Middle frontal gyrus (tissue), 1 donor: ENCODE data around the gene SRP68.

ENCODE experiments used
- DNase-seq: peaks from one replicate; pipeline ENCODE4 v3.0.0-alpha.2; 2015; ENCODE audit warnings: low spot score; ENCODE audit errors: extremely low spot score

The SRP68 gene

DNA sequence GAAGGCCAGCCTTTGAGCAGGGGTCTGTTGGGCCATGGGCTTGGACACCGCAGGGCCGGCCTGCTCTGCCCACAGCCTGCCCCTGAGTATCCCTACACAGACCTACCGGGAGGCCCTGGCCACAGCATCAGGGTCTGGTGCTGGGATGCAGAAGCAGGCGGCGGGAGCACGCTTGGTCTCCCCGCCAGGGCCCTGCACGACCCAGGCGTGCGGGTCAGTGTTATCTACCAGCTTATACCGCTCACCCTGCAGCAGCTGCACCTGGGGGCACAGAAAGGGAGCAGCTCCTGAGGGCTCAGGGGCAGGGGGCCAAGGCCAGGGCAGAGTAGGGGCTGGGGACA lies 54.0 kb downstream of the SRP68 start:
- DNase-seq: no peak

DNA sequence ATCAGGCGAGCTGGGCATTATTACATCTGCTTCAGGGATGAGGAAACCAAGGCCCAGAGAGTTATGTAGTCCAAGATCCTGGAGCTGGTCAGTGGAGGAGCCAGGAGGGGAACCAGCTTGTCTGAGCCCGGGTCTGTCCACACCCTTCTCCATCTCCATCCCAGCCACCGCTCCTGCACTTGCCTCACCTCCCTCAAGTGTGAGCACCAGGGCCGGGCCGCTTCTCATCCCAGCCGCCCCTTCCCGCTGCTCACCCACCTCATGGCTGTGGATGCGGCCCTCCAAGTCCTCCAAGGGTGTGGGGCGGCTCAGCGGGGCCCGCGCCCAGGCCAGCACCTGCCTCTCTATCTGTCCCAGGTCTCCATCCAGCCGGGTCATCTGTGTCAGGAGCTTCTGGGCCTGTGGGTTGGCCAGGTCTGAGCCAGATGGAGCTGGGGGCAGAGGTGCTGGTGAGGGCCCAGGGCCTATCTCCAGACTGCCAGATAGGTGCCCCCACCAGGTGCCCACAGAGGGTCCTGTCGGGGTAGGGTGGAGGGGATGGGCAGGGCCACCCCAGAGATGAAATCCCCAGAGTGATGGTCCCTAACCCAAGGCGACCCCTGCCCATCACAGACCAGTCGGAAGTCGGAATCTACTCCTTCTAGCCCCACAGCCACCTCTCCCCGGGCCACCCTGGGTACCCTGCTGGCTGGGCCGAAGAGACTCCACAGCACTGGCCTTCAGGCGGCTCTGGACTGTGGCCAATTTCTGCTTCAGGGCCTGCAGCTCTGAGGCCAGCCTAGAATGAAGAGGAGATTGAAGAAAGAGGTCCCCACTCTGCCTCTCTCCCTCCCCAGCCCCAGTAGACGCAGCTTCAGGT lies 54.6 kb downstream of the SRP68 start:
- no peak for DNase-seq

DNA sequence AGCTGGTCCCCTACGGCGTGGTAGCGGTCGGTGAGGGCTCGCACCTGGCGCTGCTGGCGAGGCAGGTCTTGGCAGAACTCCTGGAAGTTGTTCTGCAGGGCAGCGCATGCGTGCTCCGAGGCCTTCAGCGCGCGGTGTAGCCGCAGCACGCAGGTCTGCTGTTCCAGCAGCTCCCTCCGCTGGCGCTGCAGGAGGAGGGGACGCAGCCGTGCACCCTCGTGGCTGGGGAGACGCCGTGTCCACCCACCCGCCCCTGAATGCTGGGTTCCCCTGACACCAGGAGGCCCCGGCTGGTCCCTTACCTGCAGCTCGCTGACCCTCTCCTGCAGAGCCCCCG lies 57.4 kb downstream of the SRP68 start:
- DNase-seq: no peak

DNA sequence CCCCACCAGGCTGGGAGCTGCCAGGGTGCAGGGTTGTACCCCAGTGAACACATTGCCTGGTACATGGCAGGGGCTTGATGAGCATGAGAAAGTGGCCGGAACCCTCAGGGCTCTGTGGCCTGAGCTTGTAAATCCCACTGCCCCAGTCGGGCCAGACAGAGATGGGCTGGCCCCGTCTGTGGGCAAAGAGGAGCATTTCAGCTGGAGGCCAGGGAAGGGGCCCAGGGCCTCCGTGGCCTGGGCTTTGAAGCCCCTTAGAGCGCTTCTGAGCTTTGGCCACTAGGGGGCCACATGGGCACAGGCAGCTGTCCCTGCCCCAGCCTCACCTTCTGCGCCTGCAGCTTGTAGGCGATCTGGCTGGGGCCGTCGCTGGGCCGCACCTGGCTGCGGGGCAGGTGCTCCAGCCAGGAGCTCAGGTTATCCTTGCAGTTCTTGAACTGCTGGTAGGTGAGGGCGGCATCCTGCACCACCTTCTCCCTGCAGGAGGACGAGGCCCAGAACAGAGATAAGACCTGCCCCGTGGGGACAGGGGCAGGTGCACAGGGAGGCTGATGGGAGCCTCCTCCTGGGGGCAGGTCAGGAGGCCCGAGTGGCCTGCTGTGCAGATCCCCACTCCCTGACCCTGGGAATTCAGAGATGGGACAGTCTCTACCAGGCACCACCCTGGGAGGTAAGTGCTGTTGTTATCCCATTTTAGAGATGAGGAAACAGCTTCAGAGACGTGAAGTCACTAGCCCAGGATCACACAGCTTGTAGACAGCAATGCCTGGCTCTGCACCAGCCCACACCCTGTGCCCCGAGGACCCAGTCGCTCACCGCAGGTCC lies 58.0 kb downstream of the SRP68 start:
- peak; percentile 15 for DNase-seq

DNA sequence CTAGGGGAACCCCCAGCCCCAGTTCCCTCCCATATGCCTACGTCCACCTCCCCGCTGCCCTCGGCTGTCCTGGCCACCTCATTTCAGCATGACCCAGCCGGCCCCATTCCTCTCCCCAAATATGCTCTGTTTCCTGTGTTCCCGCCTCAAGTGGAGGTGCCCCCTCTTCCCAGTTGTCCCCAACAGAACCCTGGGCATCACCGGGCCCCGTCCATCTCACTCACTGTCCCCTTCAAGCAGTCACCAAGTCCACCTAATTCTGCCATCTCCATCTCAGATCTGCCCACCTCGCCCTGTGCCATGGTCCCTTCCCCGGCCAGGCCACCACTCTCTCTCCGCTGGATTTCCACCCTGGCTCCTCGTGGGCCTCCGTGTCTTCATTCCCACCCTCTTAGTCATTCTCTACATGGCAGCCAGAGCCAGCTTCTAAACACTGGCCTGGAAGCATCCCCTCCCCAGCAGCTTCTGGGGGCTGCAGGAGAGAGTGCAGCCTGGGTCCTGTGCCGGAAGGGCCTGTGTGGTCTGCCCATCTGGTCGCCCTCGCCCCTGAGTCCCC lies 58.9 kb downstream of the SRP68 start:
- DNase-seq: no peak

DNA sequence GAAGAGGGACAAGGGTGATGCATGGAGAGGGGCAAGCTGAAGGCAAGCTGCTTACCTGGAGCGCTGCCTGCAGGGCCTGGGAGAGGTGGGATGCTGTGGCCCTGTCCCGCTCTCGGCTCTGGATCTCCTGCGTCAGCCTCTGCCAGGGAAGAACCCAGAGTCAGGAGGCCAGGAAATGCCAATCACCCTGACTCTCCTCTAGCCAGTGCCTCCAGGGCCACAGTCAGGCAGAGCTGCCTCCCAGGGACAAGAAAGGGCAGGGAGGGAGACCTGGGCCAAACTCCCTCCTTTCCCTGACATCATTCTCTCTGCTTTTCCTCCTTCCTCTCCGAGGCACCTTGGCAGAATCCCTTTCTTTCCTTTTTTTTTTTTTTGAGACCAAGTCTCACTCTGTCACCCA lies 60.4 kb downstream of the SRP68 start:
- DNase-seq: no peak

DNA sequence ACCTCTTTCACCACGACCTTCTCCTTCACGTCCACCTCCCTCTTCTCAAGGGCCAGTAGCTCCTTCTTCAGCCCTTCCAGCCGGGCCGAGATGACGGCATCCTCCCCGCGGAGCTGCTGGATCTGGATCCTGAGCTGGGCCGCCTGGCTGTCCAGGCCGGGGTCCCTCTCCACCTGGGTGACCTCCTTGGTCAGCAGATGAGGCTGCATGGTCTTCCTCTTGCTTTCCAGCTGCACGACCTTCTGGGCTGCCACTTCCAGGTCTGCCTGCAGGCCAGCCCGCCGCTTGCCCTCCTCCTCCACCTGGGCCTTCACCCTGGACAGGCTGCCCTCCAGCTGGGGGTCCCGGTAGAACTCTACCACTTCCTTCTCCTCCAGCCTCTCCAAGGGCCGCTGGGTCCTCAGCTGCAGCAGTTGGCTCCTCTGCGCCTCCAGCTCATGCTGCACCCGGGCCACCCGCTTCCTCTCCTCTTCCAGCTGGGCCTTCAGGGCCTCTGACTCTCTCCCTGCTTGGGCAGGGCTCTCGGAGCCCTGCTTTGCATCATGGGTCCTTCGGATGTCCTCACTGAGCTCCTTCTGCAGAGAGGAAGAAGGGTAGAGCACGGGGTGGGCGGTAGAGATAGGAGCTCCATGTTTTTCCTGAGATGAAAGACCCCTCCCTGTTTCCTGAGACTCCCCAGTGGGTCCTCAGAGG lies 62.2 kb downstream of the SRP68 start:
- DNase-seq: no peak

DNA sequence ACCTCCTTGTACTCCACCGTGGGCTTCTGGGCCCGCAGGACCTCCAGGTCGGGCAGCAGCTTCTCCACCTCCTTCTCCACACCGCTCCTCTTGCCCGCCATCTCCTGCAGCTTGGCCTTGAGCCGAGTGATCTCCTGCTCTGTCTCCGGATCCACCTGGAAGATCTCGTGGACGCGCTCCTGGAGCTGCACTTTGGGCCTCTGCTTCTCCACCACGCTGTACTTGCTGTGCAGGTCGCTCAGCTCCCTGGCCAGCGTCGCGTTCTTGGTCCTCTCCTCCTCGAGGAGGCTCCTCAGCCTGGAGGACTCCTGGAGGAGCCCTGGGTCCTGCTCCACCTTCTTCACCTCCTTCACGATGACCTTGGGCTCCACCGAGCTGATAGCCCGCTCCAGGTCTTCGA lies 62.9 kb downstream of the SRP68 start:
- DNase-seq: no peak

DNA sequence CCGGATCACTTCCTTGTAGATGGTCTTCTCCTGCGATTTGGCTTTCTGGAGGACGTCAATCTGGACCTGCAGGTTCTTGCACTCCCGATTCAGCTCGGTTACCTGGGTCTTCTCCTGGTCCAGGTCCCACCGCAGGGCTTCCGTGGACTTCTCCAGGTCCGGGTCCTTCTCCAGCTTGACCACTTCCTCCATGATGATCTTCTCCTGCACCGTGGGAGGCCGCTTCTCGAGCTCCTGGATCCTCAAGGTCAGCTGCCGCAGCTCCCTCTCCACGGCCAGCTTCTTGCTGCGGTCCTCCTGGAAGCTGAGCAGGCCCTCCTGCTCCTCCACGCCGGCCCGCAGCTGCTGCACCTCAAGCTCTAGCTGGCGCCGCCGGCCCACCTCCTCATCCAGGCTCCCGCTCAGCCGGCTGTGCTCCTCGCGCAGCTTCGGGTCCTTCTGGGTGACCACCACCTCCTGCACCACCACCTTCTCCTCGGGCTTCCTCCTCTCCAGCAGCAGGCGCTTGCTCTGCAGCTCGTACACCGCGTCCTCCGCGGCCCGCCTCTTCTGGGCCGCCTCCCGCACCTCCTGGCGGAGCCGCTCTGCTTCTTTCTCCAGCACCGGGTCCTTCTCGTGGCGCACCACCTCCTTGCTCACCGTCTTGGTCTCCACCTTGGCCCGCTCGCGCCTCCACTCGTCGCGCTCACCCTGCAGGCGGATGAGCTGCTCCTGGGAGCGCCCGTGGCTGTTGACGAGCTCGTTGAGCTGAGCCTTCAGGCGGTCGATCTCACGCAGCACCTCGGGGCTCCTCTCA lies 63.5 kb downstream of the SRP68 start:
- no peak for DNase-seq

DNA sequence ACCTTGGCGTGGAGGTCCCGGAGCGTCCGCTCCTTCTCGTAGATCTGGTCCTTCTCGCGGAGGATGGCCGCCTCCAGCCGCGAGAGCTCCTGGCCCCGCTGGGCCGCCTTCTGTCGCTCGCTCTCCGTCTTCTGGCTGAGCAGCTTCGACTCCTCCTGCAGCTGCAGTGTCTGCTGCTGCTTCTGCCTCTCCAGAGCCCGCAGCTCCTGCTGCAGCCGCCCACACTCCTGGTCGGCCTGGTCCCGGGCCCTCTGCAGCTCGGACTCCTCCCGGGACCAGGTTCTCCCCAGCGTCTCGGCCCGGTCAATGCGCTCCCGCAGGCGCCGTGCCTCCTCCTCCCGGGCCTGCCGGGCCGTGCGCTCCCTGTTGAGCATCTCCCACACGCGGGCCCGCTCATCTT lies 64.1 kb downstream of the SRP68 start:
- DNase-seq: no peak

DNA sequence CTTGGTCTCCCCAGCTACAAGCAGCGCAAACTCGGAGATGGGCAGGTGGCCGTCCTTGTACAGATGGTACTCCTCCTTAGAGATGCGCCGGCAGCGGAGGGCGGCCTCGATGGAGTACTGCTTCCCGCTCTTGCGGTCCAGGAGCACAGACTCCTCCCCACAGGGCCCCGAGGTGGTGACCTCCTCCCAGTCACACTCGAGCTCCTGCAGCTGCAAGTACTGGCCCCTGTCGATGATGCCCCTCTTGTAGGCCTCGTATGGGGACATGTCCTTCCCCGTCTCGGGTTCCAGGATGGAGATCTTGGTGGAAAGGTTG lies 64.5 kb downstream of the SRP68 start:
- no peak for DNase-seq

DNA sequence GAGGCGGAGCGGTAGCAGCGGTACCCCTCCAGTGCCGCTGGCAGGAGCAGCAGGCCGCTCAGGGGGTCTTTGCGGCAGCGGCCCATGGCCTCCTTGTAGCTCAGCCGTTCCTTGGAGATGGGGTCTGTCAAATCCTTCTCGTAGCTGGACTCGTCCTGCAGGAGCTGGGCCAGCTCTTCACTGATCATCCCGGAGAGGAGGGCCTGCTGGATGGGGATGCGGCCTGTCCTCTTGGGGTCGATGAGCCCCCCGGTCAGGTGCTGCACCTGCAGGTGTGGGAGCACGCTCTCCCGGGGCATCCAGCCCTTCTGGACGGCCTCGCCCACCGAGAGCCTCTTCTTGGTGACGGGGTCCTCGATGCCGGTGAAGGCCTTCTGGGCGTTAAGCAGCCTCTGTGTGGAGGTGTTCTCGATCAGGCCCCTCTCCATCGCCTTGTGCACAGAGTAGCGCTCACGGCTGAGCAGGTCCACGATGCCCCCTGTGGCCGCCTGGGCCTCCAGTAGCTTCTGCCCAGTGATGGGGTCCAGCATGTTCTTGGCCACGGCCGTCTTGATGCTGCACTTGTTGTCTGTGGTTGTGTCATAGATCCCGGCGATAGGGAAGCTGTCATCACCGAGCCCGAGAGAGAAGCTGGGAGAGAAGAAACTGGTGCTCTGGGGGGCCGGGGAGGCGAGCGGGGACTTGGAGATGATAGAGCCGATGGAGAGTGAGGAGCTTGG lies 65.0 kb downstream of the SRP68 start:
- no peak for DNase-seq

DNA sequence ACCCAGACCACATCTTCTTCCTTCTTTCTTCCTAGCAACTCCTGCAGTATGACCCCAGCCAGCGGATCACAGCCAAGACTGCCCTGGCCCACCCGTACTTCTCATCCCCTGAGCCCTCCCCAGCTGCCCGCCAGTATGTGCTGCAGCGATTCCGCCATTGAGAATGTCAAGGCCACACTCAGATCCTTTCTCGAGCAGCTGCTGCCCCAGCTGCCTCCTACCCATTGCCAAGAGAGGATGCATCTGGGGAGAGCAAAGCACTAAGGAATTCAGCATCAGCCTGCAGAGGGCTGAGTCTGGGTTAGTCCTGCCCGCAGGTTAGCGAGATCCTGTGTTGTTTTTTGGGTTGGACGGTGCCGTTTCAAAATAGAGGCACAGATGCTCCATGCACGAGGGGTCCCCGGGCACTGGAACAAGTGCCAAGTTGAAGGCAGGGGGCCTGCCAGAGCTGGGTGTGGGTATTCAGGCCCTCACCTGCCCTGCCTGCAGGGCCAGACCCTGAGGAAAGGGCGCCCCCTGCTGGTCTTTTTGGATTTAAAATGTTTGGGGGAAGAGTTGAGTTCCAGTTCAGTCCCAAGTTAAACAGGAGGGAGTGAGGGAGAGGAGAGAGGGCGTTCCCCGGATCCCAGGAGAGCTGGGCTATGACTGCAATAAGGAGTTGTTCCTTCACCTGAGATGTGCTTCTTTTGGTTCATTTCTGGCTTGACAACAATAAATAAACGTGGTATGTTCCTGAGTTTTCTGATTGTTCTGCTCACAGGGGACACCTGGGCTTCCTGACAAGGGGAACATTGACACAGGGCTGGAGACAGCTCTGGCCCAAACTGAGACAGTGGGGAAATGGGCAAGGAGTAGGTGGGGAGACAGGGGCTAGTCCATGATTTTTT lies 66.8 kb downstream of the SRP68 start:
- DNase-seq: no peak

DNA sequence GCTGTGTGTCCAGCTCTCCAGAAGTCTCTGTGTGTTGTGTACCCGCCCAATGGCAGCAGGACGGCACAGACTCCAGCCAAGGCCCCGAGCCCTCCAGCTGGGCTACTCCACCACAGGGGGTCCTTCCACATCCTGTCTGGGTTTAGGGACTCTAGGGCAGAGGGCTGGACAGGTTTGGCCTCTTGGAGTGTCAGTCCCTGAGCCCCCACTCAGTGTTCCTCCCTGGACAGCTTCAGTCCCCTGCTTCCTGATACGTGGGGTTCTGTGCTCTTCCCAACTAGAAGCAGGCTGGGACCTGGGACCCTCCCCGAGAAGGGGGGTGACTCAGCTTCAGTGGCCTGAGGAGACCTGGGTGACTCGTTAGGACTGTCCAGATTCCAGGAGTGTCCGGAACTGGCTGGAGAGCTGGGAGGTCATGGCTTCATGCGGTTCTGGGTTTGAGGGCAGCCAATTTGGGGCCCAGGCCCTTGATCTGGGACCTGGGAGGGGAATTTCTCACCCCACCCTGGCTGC lies 67.5 kb downstream of the SRP68 start:
- no peak for DNase-seq

DNA sequence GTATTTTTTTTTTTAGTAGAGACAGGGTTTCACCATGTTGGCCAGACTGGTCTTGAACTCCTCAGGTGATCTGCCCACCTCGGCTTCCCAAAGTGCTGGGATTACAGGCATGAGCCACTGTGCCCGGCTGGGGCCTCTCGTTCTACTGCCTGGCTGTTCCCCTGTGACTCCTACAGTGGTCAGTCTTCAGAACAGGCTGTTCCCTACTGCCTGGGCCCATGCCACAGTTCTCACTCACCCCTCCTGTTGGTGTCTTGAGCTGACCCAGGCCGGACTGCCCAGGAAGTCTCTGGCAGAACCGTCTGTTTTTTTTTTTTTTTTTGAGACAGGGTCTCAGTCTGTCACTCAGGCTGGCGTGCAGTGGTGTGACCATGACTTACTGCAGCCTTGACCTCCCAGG lies 68.4 kb downstream of the SRP68 start:
- DNase-seq: no peak

DNA sequence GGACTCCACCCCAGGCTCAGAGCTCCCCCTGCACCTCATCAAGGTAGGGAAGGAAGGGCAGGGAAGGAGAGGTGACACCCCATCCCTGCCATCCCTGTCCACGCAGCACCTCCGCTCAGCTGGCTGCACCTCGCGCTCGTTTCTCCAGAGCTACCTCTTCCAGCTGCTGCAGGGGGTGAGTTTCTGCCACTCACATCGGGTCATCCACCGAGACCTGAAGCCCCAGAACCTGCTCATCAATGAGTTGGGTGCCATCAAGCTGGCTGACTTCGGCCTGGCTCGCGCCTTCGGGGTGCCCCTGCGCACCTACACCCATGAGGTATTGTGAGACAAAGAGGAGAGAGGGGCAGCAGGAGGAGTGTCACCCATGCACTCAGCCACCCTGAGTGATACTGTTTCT lies 70.2 kb downstream of the SRP68 start:
- no peak for DNase-seq

DNA sequence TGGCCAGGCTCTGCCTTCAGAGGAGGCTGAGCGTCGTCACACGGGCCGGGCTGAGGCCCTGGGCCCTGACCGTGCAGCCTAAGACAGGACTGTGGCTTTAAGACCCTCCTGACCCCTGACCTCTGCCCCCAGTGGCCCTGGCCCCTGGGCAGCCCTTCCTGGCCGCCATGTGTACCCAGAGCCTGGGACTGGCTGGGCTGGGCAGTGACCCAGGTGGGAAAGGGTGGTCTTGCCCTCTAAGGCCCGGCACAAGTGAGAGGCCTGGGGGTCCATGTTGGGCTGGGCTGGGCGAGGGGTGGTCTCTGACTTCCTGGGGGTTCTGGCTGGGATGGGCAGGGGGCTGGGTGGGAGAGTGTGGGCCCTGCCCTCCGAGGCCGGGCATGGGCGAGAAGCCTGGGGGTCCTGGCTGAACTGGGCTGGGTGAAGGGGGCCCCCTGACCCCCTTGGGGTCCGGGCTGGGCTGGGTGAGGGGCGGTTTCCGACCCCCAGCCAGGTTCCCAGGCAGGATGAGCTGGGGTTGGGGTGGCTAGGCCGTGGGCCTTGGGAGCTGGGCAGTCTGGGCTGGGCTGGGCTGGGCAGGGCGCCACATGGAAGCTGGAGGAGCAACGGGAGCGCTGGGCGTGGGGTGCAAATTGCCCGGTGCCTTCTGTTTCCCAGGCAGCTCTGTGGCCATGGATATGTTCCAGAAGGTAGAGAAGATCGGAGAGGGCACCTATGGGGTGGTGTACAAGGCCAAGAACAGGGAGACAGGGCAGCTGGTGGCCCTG lies 71.4 kb downstream of the SRP68 start, which contains the start of gene CDK3:
TSS of gene CDK3 (plus strand) at position 101 of the 767 bp plus-strand sequence. CDS start at position 672, 571 bp downstream.
- no peak for DNase-seq

DNA sequence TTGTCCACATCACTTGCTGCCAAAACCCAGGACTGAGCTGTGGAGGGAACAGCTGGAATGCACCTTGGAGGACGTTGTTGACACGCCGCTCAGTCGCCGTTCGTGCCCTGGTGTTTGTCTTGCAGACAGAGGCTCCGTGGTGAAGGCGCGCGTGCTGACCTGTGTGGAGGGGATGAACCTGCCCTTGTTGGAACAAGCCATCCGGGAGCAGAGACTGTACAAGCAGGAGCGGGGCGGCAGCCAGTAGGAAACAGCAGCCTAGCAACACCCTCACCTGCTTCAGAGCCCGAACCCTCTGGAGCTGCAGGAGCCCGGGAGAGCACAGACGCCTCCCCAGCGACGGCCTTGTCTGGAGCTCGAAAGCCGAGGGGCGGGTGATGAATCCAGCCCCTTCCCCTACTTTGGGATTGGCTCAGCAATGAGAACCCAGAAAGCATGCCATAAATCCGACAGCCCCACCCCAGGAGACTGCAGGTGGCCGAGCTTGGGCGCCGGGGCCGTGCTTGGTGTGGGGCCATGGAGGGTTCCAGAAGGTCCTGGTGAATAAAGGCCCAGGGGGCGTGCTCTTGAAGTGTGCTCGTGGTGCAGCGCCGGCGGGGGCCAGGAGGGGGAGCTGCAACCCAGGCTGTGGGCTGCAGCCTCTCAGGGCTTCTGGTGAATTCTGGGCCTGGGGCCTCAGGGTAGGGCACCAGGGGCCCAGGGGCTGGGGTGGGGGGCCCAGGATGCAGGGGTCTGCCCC lies 72.1 kb downstream of the SRP68 start:
- no peak for DNase-seq
